Duodenal mucosa (tissue), 2 donors: Measurements from ENCODE around the gene ZNF630.
"Not testable (repeated sequence)": the region's sequence is repeated elsewhere in the genome, so short reads cannot be mapped to it uniquely, and the experiment has no call there.

ENCODE experiments used
- H3K27ac ChIP-seq: one replicate; pipeline ENCODE4 v1.7.0; 2013; ENCODE audit warnings: low read depth, low read length
- H3K27me3 ChIP-seq, 2 donors: one replicate each; pipeline ENCODE4 v1.7.0; 2013; ENCODE audit warnings: low read length in 2 of 2, control low read depth in 1 of 2; ENCODE audit not compliant: insufficient read depth in 2 of 2, control insufficient read depth in 1 of 2
- H3K36me3 ChIP-seq, 2 donors: one replicate each; pipeline ENCODE4 v1.7.0; 2013; ENCODE audit warnings: low read length in 2 of 2, control low read depth in 1 of 2; ENCODE audit not compliant: insufficient read depth in 2 of 2, control insufficient read depth in 1 of 2
- H3K4me1 ChIP-seq, 2 donors: one replicate each; pipeline ENCODE4 v1.7.0; 2013; ENCODE audit warnings: low read length in 2 of 2, control low read depth in 1 of 2; ENCODE audit not compliant: insufficient read depth in 2 of 2, control insufficient read depth in 1 of 2
- H3K4me3 ChIP-seq, 2 donors: one replicate each; pipeline ENCODE4 v1.7.0; 2013; ENCODE audit warnings: low read length in 2 of 2, low read depth in 1 of 2
- H3K9ac ChIP-seq, 2 donors: one replicate each; pipeline ENCODE4 v1.7.0; 2013; ENCODE audit warnings: low read length in 2 of 2, low read depth in 1 of 2
- H3K9me3 ChIP-seq, 2 donors: one replicate each; pipeline ENCODE4 v1.7.0; 2013; ENCODE audit warnings: low read length in 2 of 2, control low read depth in 1 of 2; ENCODE audit not compliant: control insufficient read depth in 1 of 2

ZNF630 gene

GRCh38 chrX:48030641-48031173 lies 40.7 kb downstream of the ZNF630 start:
- not testable (repeated sequence) for H3K27me3 ChIP-seq, H3K9me3 ChIP-seq, H3K27ac ChIP-seq, H3K9ac ChIP-seq, H3K4me1 ChIP-seq, H3K4me3 ChIP-seq, H3K36me3 ChIP-seq

GRCh38 chrX:48030237-48030636 lies 41.2 kb downstream of the ZNF630 start:
- Histone ChIP-seq H3K4me3 (no peak overlapping the region), H3K36me3 (no peaks in the 10 kb centered on the region), H3K9me3 (no peaks in the 10 kb centered on the region), H3K9ac (no peak overlapping the region), H3K27me3 (no peaks in the 10 kb centered on the region), H3K4me1 (no peaks in the 10 kb centered on the region), H3K27ac (no peak overlapping the region)

- Histone ChIP-seq H3K36me3 (no peaks in the 10 kb centered on the region), H3K4me3 (no peak overlapping the region), H3K27ac (no peak overlapping the region), H3K4me1 (no peaks in the 10 kb centered on the region), H3K27me3 (no peaks in the 10 kb centered on the region), H3K9me3 (no peaks in the 10 kb centered on the region), H3K9ac (no peak overlapping the region)
Measured at GRCh38 chrX:48028091-48028490, 43.3 kb downstream of the ZNF630 start.

GRCh38 chrX:48027545-48027944 lies 43.9 kb downstream of the ZNF630 start:
- not testable (repeated sequence) for H3K9me3 ChIP-seq, H3K4me3 ChIP-seq, H3K36me3 ChIP-seq, H3K4me1 ChIP-seq, H3K27ac ChIP-seq, H3K27me3 ChIP-seq, H3K9ac ChIP-seq

GRCh38 chrX:48025561-48025960 lies 45.9 kb downstream of the ZNF630 start:
- no peak overlapping the region for H3K4me3 ChIP-seq
- no peak overlapping the region for H3K9ac ChIP-seq
- no peaks in the 10 kb centered on the region for H3K36me3 ChIP-seq
- no peaks in the 10 kb centered on the region for H3K27me3 ChIP-seq
- no peaks in the 10 kb centered on the region for H3K9me3 ChIP-seq
- no peaks in the 10 kb centered on the region for H3K4me1 ChIP-seq
- no peak overlapping the region for H3K27ac ChIP-seq

- no peaks in the 10 kb centered on the region for H3K36me3 ChIP-seq
- no peak overlapping the region for H3K27ac ChIP-seq
- H3K9ac ChIP-seq, result no peak overlapping the region
- H3K27me3 ChIP-seq, result no peaks in the 10 kb centered on the region
- H3K4me3 ChIP-seq, result no peak overlapping the region
- H3K9me3 ChIP-seq, result no peaks in the 10 kb centered on the region
- H3K4me1 ChIP-seq, result no peaks in the 10 kb centered on the region
Measured at GRCh38 chrX:48022738-48023137, 48.7 kb downstream of the ZNF630 start.

GRCh38 chrX:48022100-48022499 lies 49.3 kb downstream of the ZNF630 start:
- Histone ChIP-seq H3K27me3 (no peaks in the 10 kb centered on the region), H3K9me3 (no peaks in the 10 kb centered on the region), H3K27ac (no peak overlapping the region), H3K9ac (no peak overlapping the region), H3K4me3 (no peak overlapping the region), H3K36me3 (no peaks in the 10 kb centered on the region), H3K4me1 (no peaks in the 10 kb centered on the region)

- H3K9ac ChIP-seq, result peak overlapping the region; percentile 75 to 79
- no peaks in the 10 kb centered on the region for H3K9me3 ChIP-seq
Measured at GRCh38 chrX:48021026-48021900, 50.2 kb downstream of the ZNF630 start.

GRCh38 chrX:48020472-48020871 lies 51.0 kb downstream of the ZNF630 start:
- H3K9me3 ChIP-seq, H3K27me3 ChIP-seq, H3K4me1 ChIP-seq, H3K27ac ChIP-seq, H3K36me3 ChIP-seq: not testable (repeated sequence)
- Histone ChIP-seq H3K9ac (peak overlapping the region in 1 of 2 donors; percentile 75), H3K4me3 (peak overlapping the region; percentile 78 to 79)

More at GRCh38 chrX:48021026-48021900, 50.2 kb downstream of the ZNF630 start:
- Histone ChIP-seq H3K27ac (peak overlapping the region; percentile 75), H3K4me3 (peak overlapping the region; percentile 78 to 79), H3K4me1 (no peaks in the 10 kb centered on the region), H3K27me3 (no peaks in the 10 kb centered on the region), H3K36me3 (no peaks in the 10 kb centered on the region)

GRCh38 chrX:48019892-48020291 lies 51.5 kb downstream of the ZNF630 start:
- H3K27me3 ChIP-seq, H3K36me3 ChIP-seq, H3K9me3 ChIP-seq, H3K27ac ChIP-seq, H3K9ac ChIP-seq, H3K4me1 ChIP-seq, H3K4me3 ChIP-seq: not testable (repeated sequence)
